Hippocampal formation (tissue), 2 donors: ENCODE data around the gene COL13A1.

Experiments used
- DNase-seq, 2 donors: peaks; one replicate each; lab custom pipeline; 2025; lab: John Stamatoyannopoulos, UW

Gene COL13A1

DNA sequence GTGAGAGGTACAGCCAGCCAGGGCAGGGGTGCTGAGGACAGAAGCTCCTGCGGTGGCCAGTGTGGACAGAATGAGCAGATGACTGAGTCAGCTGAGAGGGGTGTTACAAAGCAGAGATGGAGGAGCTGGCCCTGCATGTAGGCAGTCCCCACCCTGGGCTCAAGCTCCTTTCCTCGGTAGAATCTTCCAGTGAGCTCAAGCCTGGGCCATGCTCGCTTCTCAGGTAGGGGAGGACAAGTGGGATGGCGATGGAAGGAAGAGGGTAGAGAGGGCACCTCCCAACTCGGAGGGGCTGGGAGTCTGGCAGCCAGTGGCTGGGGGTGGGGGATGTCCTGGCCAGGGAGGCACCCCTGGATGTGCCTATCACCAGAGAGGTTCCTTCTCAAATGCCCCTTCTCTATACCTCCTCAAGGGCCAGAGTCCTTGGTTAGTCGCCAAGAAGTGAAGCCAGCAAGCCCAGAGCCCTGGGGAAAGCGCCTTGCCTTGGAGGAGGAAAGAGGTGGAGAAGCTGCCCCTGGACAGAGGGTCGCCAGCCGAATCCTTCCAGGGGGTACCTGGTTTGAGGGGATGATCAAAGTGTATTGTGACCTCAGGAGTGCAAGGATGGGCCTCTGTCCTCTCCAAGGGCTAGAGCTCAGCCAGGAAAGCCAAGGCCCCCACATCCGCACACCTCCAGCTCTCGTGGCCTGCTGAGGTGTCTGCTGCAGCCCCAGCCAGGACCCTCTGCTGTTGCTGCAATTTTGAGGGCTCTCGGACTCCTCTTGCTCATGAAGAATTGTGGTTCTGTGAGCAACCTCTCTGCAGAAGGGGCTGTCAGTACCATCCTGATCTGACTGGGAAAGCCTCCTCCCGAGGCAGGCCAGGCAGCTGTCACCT, 162.4 kb downstream of the COL13A1 start:
- no peak for DNase-seq

DNA sequence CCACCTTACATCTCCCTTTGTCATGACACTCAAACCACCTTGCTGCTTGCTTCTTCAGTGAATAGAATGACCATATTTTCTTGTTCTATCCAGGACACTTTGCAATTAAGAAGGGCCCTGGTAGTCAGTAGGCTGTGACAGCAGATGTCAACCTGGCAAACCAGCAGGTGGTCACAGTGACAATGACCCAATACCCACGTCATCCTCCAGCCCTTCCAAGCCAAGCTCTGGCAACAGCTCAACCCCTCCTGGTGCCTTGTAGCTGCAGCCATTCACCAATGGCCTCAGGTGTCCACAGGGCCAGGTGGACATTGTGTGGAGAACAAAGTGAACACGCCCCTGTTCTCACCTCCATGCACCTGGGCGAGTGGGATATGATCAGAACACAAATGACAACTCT, 163.4 kb downstream of the COL13A1 start:
- DNase-seq = no peak

DNA sequence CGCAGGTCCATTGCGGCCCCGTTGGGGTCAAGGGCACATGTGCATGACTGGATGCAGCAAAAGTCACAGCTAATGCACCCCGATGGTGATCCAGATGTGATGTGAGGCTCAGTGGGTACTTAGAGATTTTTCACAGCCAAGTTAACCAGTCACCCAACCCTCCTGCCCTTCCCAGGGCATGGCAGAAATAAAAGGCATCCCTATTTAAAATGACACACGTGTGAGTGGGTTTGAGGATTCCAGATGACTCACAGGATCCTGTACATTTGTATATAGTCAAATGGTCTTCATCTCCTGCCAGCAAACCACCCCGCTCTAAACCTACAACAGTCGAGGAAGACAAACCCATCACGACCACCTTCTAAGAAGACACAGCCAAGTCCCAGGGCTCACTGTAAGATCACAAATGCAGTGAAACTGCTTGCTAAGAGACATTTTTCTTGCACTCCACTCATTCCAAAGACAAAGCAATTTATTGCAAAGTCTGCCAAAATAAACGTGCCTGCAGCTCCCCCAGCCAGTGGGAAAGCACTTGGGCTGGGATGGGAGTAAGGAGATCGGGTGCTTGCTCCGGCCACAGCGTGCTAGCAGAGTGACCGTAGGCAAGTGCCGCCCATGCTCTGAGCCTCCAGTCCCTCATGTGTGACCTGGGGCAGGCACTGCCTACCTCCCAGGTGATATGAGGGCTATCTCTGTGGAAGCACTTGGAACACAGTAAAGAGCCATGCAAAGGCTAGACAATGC, 164.4 kb downstream of the COL13A1 start:
- DNase-seq = no peak

DNA sequence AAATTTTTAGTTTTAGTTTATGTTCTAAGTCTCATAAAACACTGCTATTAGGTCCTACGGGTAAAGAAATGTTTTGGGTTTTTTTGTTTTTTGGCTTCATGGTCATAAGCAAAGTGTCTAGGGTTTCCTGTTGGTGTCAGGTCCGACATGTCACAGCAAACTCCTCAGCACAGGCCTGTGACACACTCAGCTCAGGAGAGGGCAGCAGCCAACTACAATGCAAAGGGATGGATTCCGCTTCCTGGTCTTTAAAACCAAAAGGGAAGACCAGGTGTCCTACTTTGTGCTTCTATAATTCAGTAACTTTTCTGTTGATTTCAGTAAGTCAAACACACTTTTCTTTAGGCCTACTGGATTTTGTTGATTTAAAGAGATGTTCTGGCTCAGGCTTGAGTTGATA, 167.1 kb downstream of the COL13A1 start:
- no peak for DNase-seq

DNA sequence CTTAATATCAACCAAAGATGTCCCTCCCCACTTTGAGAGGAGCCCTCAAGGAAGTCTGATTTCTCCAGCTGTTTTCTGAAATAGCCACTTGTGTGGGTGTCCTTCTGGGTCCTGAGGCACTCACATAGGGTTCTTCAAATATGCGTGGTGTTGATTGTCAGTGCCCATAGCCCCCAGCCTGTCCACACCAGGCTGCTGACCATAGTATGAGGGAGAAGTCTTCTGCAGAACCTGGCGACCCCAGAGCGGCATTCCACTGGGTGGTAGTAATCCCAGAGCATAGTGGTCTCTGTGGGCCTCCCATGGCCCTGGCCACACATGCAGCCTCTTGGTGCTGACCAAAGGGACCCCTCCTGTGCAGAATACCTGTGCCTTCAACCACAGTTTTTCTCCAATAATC, 168.3 kb downstream of the COL13A1 start:
- no peak for DNase-seq

DNA sequence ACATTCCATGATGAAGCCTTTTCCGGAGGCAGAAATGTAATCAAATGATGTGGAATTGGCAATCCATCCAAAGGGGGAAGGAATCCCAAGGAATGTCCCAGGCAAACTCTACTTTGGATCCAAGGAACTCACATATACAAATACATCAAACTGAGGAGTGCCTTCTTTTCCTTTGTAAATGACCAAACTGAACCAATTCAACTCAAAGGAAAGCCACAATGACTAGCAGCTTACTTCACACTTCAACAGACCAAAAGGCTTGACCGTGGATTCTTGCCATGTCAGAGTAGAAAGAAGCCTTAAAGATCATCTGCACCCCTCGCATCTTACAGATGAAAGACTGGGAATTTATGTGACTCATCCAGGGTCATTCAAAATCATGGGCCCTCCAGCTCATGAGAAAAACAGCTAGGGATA, 171.3 kb downstream of the COL13A1 start:
- no peak for DNase-seq

DNA sequence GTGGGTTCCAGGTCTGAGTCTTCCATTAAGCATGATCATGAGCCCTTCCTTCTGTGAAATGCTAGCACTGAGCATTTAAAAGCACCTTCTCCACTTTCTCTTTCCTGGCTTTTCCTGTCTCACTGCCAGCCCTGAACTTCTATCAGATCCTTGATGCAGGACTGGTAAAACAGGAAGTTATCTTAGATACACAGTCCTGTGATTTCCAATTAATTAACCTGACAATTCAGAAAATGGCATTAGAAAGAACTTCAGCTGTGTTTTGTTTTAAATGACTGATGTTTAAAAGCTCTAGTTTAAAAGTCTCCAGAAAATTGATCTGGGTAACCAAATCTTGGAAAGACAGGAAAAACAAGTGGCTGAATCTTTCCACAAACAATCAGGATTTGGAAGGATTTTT, 172.0 kb downstream of the COL13A1 start:
- DNase-seq = no peak

DNA sequence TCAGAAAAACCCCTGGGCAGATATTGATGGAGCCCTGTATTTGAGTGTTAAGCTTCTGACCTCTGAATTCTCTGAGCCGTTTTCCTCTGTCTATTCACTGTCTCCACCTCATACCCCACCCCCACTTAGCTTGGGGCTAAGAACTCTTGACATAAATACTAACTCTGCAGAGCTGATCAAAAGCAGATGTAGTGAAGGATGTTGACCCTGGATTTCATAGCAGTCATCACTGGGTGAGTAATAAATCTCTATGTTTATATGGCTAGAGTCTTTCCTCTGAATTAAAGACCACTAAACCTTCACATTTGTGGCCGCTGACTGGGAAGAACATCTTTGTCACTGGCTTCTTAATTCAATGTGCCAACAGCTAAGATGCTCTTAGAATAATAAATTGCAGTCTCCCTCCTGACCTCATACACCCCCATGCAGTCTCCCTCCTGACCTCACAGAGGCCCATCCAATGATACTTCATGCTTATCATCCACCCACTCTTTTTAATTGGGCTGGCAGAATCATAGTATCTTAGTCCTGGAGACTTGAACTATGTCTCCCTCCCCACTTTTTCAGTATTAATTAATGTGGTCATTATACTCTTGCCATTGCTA, 172.9 kb downstream of the COL13A1 start:
- DNase-seq = no peak

DNA sequence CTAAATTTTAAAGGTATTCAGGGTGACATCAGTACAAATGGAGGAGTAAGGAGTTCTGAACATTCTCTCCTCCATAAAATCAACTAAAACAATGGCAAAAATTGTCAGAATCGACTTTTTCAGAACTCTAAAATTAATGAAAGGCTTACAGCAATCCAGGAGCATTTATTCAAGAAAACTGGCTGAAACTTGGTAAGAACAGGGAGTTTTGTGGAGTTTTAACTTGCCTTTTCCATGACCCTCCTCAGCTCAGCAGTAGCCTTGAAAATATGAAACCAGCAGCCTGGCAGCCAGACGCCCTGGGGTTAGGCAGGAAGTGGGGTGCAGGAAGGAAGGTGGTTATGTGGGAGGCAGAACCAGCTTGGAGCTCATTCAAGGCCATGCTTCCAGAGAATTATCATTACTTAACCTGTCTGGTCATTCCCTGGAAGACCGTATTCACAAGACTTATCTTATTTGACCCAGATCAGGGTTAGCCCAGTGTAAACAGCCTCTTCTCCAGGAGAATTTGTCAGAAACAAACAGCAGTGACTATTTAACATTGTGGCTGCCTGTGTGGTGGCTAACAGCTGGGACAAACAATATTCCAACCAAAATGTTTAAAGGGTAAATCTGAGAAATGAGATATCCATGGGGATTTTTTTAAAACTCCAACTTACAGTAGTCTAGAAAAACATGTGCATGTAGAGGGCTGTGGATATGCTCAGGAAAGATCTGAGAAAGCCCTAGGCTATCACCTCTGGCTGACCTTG, 175.3 kb downstream of the COL13A1 start:
- DNase-seq = no peak

DNA sequence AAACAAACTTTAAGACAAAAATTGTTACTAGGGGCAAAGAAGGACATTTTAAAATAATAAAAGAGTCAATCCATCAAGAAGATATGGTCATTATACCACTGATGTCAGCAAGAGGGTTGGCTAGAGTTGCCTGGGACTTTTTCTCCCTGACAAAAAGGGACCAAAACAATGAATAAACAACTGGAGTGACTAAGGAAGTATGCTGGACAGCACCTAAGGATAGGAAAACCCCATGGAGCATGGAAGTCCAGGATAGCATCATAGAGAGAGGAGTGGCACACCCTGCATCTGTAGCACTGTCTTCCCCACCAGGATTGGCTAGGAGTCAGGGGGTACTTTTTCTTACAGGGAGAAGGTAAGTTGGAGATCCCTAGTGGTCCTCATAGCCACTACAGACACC, 177.5 kb downstream of the COL13A1 start:
- DNase-seq = no peak

DNA sequence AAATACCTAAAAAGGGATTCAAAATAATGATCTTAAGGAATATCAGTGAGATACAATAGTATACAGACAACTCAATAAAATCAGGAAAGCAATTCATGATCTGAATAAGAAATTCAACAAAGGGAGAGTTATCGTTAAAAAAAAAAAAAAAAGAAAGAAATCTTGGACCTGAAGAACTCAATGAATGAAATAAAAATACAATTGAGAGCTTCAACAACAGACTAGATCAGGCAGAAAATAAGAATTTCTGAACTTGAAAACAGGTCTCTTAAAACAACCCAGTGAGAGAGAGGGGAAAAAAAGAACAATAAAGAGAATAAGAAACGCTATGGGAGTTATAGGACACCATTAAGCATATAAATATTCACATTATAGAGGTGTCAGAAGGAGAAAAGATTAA, 179.0 kb downstream of the COL13A1 start:
- no peak for DNase-seq

DNA sequence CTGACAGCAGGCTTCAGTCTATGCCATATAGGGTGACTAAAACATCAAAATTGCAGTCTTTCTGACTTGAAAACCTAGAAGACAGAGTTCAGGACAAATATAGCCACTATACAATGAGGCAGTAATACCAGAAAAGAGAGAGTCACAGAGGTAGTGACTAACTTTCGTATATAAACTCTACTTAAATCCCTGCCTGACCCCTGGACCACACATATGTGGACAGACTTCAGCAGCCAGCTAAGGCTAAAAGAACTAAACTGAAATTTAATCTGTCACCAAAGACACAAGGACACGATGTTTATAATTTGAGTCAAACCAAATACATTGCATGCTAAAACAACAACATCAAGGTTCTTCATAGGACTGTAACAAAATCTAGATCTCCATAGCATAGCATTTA, 186.4 kb downstream of the COL13A1 start:
- no peak for DNase-seq

DNA sequence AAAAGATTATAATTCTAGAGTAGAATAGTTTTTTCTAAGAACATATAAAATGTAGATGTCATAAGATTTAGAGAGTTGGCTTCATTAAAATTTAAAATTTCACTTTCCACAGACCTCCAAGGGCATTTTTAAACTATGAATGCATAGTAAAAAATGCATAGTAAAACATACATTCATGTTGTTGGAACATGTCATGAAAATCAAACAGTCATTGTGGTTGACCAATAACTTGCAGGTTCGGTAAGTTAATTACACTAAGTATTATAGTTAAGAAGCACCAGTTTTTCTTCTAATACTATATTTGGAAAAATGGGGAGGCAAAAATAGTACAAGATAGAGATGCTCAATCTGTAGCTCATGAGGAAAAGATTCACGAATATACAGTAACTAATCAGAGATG, 189.4 kb downstream of the COL13A1 start:
- no peak for DNase-seq

DNA sequence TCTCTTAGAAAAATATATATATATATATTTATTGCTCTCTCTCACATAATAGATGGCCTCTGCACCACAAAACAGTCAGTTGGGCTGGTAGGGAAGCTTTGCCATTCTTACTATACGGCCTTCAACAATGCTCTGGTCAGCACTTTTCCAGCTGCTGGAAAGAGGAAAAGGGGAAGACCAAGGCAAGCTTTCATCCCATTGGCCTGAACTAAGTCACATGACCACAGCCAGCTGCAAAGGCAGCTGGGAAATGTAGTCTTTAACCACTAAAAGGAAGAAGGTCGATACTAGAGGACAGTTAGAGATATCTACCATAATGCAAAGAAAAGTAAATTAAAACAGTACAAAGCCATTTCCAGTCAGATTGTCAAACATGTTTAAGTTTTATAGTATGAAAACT, 192.6 kb downstream of the COL13A1 start:
- DNase-seq = peak; percentile 17 to 35

DNA sequence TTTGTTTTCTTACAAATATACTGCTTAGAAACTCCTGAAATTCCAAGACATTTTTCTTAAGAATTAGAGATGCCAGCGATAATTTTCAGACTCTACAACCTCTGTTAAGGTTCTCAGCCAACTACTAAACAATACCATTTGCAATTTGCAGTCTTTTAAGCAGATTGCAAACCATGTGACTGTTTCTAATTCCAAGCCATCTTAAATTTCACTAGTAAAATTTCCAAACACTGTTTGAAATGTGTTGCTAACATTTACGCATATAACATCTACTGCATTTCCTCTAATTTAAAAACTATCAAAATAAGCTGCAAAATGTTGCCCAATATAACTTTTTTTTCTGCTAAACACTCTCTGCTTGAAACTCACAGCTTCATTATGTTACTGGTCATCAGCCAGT, 194.9 kb downstream of the COL13A1 start:
- peak in 1 of 2 donors; percentile 5 for DNase-seq

DNA sequence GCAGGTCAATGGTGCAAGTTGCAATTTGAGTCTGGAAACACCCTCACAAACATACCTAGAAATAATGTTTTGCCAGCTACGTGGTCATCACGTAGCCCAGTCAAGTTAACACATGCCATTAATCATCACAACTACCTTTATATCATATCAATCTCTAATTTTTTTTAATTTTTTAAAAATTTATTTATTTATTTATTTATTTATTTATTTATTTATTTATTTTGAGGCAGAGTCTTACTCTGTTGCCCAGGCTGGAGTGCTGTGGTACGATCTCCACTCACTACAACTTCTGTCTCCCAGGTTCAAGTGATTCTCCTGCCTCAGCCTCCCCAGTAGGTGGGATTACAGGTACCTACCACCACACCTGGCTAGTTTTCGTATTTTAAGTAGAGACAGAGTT, 198.6 kb downstream of the COL13A1 start:
- DNase-seq = no peak

DNA sequence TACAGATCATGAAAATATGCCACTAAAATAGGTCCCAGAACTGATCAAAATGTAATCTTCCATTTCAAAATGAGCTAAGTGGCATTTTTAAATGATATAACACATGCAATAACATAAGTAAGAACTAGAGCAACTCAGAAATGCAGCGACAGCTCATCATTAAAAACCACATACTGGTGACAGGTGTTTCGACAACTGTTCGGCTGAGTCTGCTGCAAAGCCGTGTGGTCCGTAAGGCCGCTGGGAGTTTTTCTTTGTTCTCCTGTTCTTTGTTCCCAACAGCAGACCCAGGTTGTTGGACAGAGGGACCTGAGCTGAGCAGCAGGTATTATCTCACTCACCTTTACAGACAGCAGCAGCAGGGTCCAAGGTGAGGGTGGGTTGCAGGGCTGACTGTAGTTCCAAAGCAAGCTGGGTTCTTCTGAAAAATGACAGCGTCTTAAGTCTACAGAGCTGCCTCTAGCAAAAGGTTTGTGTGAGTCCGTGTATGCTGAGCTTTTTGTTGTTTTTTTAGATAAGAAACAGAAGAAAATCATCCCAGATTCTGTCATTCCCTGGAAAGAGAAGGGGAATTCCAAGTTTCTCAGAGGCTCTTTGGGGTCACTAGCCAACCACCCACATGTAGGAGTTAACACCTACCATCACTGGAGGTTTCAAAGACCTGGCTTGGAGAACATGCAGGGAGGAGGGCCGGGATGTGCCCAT, 205.6 kb downstream of the COL13A1 start:
- no peak for DNase-seq
